ENCODE measurements around the gene ID2.
A peak's percentile ranks its signal among the peaks of the same experiment; 100 is the strongest.

DNA sequence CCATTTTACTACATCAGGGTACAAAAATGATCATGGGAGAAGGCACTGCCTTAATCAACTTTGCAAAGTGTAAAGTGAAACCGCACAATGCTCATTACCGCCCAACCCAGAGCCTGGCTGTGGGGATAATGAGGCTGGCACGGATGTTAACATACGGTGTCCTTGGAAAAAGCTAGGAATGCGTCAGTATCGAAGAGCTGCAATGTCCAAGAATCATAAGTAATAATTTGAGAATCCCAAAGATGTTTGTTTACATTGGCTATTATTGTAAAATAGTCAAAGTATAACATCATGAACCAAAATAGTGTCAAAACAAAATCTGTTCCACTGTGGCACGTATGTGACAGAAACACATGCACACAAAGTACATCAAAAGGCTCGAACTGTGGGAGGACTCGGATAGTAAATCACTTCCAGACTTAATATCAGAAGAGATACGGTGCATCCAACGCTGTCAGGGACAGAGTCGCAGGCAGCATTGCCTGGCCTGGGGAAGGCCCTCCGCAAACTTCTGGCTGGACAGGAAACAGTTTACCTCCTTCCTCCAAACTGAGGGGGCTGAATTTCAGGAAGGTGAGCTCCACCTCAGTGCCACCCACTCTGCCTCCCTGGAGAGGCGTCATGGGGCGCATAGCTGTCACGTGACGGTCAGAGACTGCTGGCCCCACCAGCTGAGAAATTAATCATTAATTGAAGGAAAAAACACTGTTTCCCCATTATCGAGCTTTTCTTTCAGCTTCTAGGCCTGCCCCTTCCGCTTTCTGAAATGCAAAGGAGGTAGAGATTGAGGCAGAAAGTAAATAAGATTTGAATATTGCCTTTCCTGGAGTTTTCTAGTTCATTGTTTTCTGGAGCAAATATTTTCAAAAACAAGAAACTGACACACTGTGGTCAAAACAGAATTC, 1.8 kb upstream of the ID2 start:
- TF ChIP-seq POLR2AphosphoS5 (IDR thresholded peaks at IDR 0.05) (peak in 3 of 4 donors; percentile 28 to 57 (median 42)), EP300 (IDR thresholded peaks at IDR 0.05) (no peak), POLR2A (IDR thresholded peaks at IDR 0.05) (peak in 1 of 2 donors; percentile 57)
- TF ChIP-seq, protein P1, sequence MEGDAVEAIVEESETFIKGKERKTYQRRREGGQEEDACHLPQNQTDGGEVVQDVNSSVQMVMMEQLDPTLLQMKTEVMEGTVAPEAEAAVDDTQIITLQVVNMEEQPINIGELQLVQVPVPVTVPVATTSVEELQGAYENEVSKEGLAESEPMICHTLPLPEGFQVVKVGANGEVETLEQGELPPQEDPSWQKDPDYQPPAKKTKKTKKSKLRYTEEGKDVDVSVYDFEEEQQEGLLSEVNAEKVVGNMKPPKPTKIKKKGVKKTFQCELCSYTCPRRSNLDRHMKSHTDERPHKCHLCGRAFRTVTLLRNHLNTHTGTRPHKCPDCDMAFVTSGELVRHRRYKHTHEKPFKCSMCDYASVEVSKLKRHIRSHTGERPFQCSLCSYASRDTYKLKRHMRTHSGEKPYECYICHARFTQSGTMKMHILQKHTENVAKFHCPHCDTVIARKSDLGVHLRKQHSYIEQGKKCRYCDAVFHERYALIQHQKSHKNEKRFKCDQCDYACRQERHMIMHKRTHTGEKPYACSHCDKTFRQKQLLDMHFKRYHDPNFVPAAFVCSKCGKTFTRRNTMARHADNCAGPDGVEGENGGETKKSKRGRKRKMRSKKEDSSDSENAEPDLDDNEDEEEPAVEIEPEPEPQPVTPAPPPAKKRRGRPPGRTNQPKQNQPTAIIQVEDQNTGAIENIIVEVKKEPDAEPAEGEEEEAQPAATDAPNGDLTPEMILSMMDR (IDR thresholded peaks at IDR 0.05), result no peak
